ENCODE data around the gene COG1. TPM values are rescaled to one million over a fixed set of nuclear protein-coding genes. Genes with fewer than 3 reads are reported as not detected.
A peak's percentile ranks its signal among the peaks of the same experiment; 100 is the strongest.

The COG1 gene
- total RNA-seq, 4 donors from 2014 or later: 54.2 to 126 (median 69.1) TPM

DNA sequence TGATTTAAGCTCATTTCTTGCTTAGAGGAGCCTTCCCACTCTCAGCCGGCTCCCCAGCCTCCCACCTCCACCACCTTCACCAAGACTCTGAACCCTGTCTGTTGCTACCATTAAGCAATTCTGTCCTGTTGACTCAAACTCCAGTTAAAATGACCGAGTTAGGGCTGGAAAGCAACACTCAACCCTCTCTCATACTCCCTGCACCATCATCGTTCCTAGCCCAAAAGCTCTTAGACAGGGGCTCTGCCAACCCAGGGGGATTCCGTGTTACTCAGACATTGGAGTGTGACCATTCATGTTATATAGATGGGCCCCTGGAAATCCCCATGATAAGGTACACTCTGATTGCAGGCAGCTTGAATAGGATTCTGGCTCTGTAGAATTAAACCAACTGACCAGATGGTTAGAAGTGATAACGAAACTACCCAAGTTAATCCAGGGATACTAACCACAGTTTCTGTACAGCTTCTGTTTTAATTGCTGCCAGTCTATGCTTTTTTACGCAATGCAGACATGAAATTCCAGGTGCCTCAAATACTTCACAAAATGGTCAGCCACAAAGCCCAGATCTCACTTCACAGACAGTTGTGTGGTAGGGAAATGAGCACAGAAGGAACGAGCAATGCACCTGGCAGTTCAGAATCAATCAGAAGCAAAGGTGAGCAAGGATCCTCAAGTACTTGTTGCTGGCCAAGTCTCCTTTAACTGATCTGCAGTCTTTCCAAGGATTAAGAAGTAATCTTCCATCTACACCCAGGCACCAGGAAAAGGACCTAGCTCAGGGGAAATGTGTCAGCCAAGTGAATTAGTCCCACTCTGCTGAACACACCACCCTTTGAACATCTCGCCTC, 25.9 kb upstream of the COG1 start:
- intact Hi-C loops (cut with DNase I; ENCODE audit: low total_unique reads) (no loop called here), in situ Hi-C loops (cut with MboI; ENCODE audit: low pct_ligation_motif_present in 1 of 4, low pct_unique_long_range_greater_than_20kb in 1 of 4, low sequenced_read_pairs in 3 of 4) (loop anchor here in 2 of 4 donors (25.0 kb wide), 2 partner anchors 180 to 605 kb away; no protein-coding TSS in a partner anchor)
- H3K27me3 ChIP-seq: peaks cover 69% of the 10 kb centered on the region
- no peaks in the 10 kb centered on the region for H3K36me3 ChIP-seq
- H3K27ac ChIP-seq: no peak overlapping the region
- peaks cover 0 to 27% (median 26%) of the 10 kb centered on the region in 4 donors for H3K4me1 ChIP-seq
- TF ChIP-seq EP300 (IDR thresholded peaks at IDR 0.05; ENCODE audit: low read depth) (no peak), POLR2A (IDR thresholded peaks at IDR 0.05) (no peak), POLR2AphosphoS5 (IDR thresholded peaks at IDR 0.05) (no peak)
- TF ChIP-seq, protein P1, sequence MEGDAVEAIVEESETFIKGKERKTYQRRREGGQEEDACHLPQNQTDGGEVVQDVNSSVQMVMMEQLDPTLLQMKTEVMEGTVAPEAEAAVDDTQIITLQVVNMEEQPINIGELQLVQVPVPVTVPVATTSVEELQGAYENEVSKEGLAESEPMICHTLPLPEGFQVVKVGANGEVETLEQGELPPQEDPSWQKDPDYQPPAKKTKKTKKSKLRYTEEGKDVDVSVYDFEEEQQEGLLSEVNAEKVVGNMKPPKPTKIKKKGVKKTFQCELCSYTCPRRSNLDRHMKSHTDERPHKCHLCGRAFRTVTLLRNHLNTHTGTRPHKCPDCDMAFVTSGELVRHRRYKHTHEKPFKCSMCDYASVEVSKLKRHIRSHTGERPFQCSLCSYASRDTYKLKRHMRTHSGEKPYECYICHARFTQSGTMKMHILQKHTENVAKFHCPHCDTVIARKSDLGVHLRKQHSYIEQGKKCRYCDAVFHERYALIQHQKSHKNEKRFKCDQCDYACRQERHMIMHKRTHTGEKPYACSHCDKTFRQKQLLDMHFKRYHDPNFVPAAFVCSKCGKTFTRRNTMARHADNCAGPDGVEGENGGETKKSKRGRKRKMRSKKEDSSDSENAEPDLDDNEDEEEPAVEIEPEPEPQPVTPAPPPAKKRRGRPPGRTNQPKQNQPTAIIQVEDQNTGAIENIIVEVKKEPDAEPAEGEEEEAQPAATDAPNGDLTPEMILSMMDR (IDR thresholded peaks at IDR 0.05): no peak
- no peaks in the 10 kb centered on the region for H3K9me3 ChIP-seq
- DNase-seq: no peak
- peak overlapping the region in 1 of 4 donors; percentile 46 for H3K4me3 ChIP-seq
- WGBS, 2 donors (ENCODE audit: low coverage in 1 of 2): 35 to 44% methylated on average over 3 to 8 of the region's 8 CpGs

DNA sequence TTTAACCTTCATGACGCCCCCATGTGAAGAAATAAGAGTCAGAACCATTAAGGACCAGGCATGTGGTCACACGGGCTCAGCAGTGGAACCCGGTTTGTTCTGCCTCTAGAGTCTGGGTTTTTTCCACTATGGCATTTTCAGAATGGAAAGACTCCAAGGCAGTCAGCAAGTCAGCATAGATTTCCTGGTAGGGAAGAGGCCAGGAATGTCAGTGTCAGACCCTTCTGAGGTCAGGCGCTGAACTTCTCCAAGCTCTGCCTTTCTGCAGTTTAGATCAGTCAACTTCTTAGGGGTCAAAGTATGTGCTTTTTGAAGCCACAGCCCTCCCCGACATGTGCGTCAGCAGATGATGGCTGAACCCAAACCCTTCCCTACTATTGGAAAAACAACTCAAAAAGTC, 24.2 kb upstream of the COG1 start:
- TF ChIP-seq POLR2AphosphoS5 (IDR thresholded peaks at IDR 0.05) (no peak), EP300 (IDR thresholded peaks at IDR 0.05; ENCODE audit: low read depth) (no peak), POLR2A (IDR thresholded peaks at IDR 0.05) (no peak)
- TF ChIP-seq, protein P1 (IDR thresholded peaks at IDR 0.05): no peak
- no peak overlapping the region for H3K4me3 ChIP-seq
- H3K27ac ChIP-seq: no peak overlapping the region
- H3K36me3 ChIP-seq: no peaks in the 10 kb centered on the region
- peaks cover 52% of the 10 kb centered on the region for H3K27me3 ChIP-seq
- intact Hi-C loops (cut with DNase I; ENCODE audit: low total_unique reads) (no loop called here), in situ Hi-C loops (cut with MboI; ENCODE audit: low pct_ligation_motif_present in 1 of 4, low pct_unique_long_range_greater_than_20kb in 1 of 4, low sequenced_read_pairs in 3 of 4) (loop anchor here in 2 of 4 donors (25.0 kb wide), 2 partner anchors 181 to 606 kb away; no protein-coding TSS in a partner anchor)
- no peak for DNase-seq
- no peaks in the 10 kb centered on the region for H3K9me3 ChIP-seq
- WGBS, 2 donors (ENCODE audit: low coverage in 1 of 2): 86 to 90% methylated on average over 1 to 6 of the region's 6 CpGs
- H3K4me1 ChIP-seq: peaks cover 0 to 27% (median 26%) of the 10 kb centered on the region in 4 donors

DNA sequence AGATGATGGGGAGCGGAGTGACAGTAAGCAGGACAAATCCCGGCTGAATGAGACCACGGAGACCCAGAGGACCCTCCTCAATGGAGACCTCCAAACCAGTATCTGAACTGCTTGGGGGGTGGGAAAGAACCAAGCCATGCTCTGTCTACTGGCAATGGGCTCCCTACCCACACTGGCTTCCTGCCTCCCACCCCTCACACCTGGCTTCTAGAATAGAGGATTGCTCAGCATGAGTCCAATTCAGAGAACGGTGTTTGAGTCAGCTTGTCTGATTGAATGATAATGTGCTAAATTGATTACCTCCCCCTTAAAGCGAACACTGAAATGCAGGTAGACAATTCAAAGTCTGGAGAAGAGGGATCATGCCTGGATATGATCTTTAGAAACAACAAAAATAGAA, 22.5 kb upstream of the COG1 start:
- peaks cover 36% of the 10 kb centered on the region for H3K27me3 ChIP-seq

DNA sequence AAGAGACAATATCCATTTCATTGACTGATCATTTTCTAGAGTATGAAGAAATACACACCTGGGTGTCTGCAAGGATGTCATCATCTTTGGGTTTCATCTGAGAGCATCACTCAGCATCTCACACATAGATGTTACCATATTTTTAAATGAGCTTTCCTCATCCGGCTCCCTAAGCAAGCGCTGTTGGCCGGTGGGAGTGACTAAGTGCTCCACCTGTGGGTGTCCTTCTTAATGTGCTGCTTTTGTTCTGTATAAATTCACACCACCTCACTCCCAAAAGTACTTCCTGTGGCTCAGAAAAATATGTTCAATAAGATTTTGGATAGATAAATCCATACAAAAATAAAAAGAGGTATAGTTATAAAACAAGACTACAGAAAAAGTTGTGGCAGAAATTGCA, 20.6 kb upstream of the COG1 start:
- TF ChIP-seq EP300 (IDR thresholded peaks at IDR 0.05; ENCODE audit: low read depth): no peak
- no peak for TF ChIP-seq POLR2A (IDR thresholded peaks at IDR 0.05)
- TF ChIP-seq POLR2AphosphoS5 (IDR thresholded peaks at IDR 0.05): no peak
- TF ChIP-seq, protein P1 (IDR thresholded peaks at IDR 0.05): no peak
- no peak for DNase-seq
- H3K9me3 ChIP-seq: no peaks in the 10 kb centered on the region

More for the DNA sequence above, 22.5 kb upstream of the COG1 start:
- 85 to 89% methylated on average over 2 to 5 of the region's 5 CpGs for WGBS, 2 donors (ENCODE audit: low coverage in 1 of 2)
- DNase-seq: no peak
- Histone ChIP-seq H3K36me3 (no peaks in the 10 kb centered on the region), H3K27ac (no peak overlapping the region), H3K4me3 (no peak overlapping the region), H3K4me1 (peaks cover 0 to 16% (median 14%) of the 10 kb centered on the region in 4 donors), H3K9me3 (no peaks in the 10 kb centered on the region)
- in situ Hi-C loops (cut with MboI; ENCODE audit: low pct_ligation_motif_present in 1 of 4, low pct_unique_long_range_greater_than_20kb in 1 of 4, low sequenced_read_pairs in 3 of 4): loop anchor here in 2 of 4 donors (25.0 kb wide), 2 partner anchors 183 to 608 kb away; no protein-coding TSS in a partner anchor
- intact Hi-C loops (cut with DNase I; ENCODE audit: low total_unique reads): no loop called here
- TF ChIP-seq POLR2AphosphoS5 (IDR thresholded peaks at IDR 0.05) (no peak), EP300 (IDR thresholded peaks at IDR 0.05; ENCODE audit: low read depth) (no peak), POLR2A (IDR thresholded peaks at IDR 0.05) (no peak)
- TF ChIP-seq, protein P1 (IDR thresholded peaks at IDR 0.05): no peak

More for the DNA sequence above, 20.6 kb upstream of the COG1 start:
- in situ Hi-C loops (cut with MboI; ENCODE audit: low pct_ligation_motif_present in 1 of 4, low pct_unique_long_range_greater_than_20kb in 1 of 4, low sequenced_read_pairs in 3 of 4) (loop anchor here in 2 of 4 donors (25.0 kb wide), 2 partner anchors 185 to 610 kb away; no protein-coding TSS in a partner anchor), intact Hi-C loops (cut with DNase I; ENCODE audit: low total_unique reads) (no loop called here)
- Histone ChIP-seq H3K27me3 (peaks cover 16% of the 10 kb centered on the region), H3K4me1 (no peaks in the 10 kb centered on the region), H3K36me3 (no peaks in the 10 kb centered on the region), H3K27ac (no peak overlapping the region), H3K4me3 (no peak overlapping the region)
- 79 to 84% methylated on average over 3 of the region's 3 CpGs for WGBS, 2 donors (ENCODE audit: low coverage in 1 of 2)

Measured in transverse colon (tissue), 4 donors.